HepG2 (cell line): ENCODE measurements around the gene GRAMD1A. TPM values are rescaled to one million over a fixed set of nuclear protein-coding genes. Genes with fewer than 3 reads are reported as not detected.
A peak's percentile ranks its signal among the peaks of the same experiment; 100 is the strongest.

ENCODE experiments used
- DPF2 ChIP-seq: sonication (generic); formaldehyde crosslinking; IDR thresholded peaks from 2 replicates; pipeline ENCODE4 v1.4.0; 2020; ENCODE audit warnings: mild to moderate bottlenecking, low read depth, missing genetic modification reagents, borderline replicate concordance
- GABPB1 ChIP-seq: IDR thresholded peaks from 2 replicates; pipeline ENCODE4 v1.6.1; 2016; ENCODE audit warnings: mild to moderate bottlenecking, missing genetic modification reagents, moderate library complexity, missing compliant biosample characterization
- GTF2F1 ChIP-seq: fragments of 150-350 bp; IDR thresholded peaks from 2 replicates; pipeline ENCODE4 v1.6.1; 2014; ENCODE audit warnings: low read length
- IRF2 ChIP-seq: IDR thresholded peaks from 2 replicates; pipeline ENCODE4 v1.6.1; 2018; ENCODE audit warnings: missing genetic modification reagents, missing compliant biosample characterization
- PCBP2 ChIP-seq: fragments of 200-400 bp; formaldehyde crosslinking; optimal IDR thresholded peaks from 2 replicates; pipeline ENCODE3; 2018; ENCODE audit warnings: low read length, low read depth; ENCODE audit not compliant: poor library complexity, severe bottlenecking
- PHB2 ChIP-seq: fragments of 450-650 bp; IDR thresholded peaks from 2 replicates; pipeline ENCODE4 v1.6.1; 2018; ENCODE audit not compliant: partially characterized antibody
- TSC22D2 ChIP-seq: sonication (generic); formaldehyde crosslinking; IDR thresholded peaks from 2 replicates; pipeline ENCODE4 v1.5.1; 2020; ENCODE audit warnings: missing genetic modification reagents, mild to moderate bottlenecking, borderline replicate concordance
- ZNF331 ChIP-seq: sonication (generic); formaldehyde crosslinking; IDR thresholded peaks from 2 replicates; pipeline ENCODE4 v1.4.0; 2020; ENCODE audit warnings: missing genetic modification reagents
- ZNF451 ChIP-seq: sonication (generic); formaldehyde crosslinking; IDR thresholded peaks from 2 replicates; pipeline ENCODE4 v1.5.0; 2020; ENCODE audit warnings: mild to moderate bottlenecking, missing genetic modification reagents
- ZNF713 ChIP-seq: sonication (generic); formaldehyde crosslinking; IDR thresholded peaks from 2 replicates; pipeline ENCODE4 v1.4.0; 2020; ENCODE audit warnings: mild to moderate bottlenecking, missing genetic modification reagents
- polyA plus RNA-seq, 8 experiments: library from polyadenylated mRNA; depleted of rRNA in 3 of 8; stranded (reverse) in 7 of 8; unstranded in 1 of 8; fragments of >200 nt; fragmentation: Illumina TruSeq in 4 of 8; extraction: Trizol in 4 of 8; gene quantifications; 2 replicates each; pipeline versions ENCODE4 v1.2.1 to v1.2.3, GENCODE V29; 2011 to 2016; ENCODE audit warnings: low read depth in 4 of 8, missing spikeins in 1 of 8, mixed read lengths in 1 of 8; ENCODE audit not compliant: insufficient read depth in 1 of 8
- total RNA-seq, 5 experiments: library from RNA; depleted of rRNA; stranded (reverse); fragments of >200 nt; fragmentation: Illumina TruSeq; extraction: Trizol; gene quantifications; 2 replicates each; pipeline ENCODE4 v1.2.3, GENCODE V29; 2016; ENCODE audit warnings: low read depth in 1 of 5
- TF ChIP-seq, protein P1 (sequence below): IDR thresholded peaks from 2 replicates; pipeline ENCODE4 v1.6.1; 2016
- TF ChIP-seq, protein P2 (sequence below): sonication (generic); formaldehyde crosslinking; IDR thresholded peaks from 2 replicates; pipeline ENCODE4 v1.8.0; 2022; ENCODE audit warnings: missing genetic modification reagents, mild to moderate bottlenecking, borderline replicate concordance
- TF ChIP-seq, protein P3 (sequence below): sonication (generic); formaldehyde crosslinking; conservative IDR thresholded peaks from 2 replicates; pipeline ENCODE4 v1.4.0; 2020; ENCODE audit warnings: missing genetic modification reagents
- TF ChIP-seq, protein P4 (sequence below): sonication (generic); formaldehyde crosslinking; IDR thresholded peaks from 2 replicates; pipeline ENCODE4 v1.5.1; 2020; ENCODE audit warnings: mild to moderate bottlenecking, missing genetic modification reagents, borderline replicate concordance
- TF ChIP-seq, protein P5 (sequence below): sonication (generic); formaldehyde crosslinking; IDR thresholded peaks from 2 replicates; pipeline ENCODE4 v1.8.1; 2023; ENCODE audit warnings: mild to moderate bottlenecking, moderate library complexity, missing genetic modification reagents
- TF ChIP-seq, protein P6 (sequence below): sonication (generic); formaldehyde crosslinking; IDR thresholded peaks from 2 replicates; pipeline ENCODE4 v1.4.0; 2020; ENCODE audit warnings: missing genetic modification reagents, borderline replicate concordance

Gene GRAMD1A
- total and polyA plus RNA-seq, 2 of the 13 experiments (the other 11 are each of a cell fraction or from before 2014, with no cell fraction given): 14.7 to 181 TPM

DNA sequence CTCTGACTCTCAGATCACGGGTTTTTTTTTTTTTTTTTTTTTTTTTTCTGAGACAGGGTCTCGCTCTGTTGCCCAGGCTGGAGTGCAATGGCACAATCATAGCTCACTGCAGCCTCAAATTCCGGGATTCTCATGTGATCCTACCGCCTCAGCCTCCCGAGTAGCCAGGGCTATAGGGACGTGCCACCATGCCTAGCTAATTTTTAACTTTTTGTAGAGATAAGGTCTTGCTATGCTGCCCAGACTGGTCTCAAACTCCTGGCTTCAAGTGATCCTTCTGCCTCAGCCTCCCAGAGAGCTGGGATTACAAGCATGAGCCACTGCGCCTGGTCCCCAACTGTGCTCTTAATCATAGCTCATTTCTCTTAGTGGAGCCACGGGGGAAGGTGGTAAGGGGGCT lies 4.6 kb upstream of the GRAMD1A start (continued):
- TF ChIP-seq, protein P1, sequence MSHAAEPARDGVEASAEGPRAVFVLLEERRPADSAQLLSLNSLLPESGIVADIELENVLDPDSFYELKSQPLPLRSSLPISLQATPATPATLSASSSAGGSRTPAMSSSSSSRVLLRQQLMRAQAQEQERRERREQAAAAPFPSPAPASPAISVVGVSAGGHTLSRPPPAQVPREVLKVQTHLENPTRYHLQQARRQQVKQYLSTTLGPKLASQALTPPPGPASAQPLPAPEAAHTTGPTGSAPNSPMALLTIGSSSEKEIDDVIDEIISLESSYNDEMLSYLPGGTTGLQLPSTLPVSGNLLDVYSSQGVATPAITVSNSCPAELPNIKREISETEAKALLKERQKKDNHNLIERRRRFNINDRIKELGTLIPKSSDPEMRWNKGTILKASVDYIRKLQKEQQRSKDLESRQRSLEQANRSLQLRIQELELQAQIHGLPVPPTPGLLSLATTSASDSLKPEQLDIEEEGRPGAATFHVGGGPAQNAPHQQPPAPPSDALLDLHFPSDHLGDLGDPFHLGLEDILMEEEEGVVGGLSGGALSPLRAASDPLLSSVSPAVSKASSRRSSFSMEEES: peak; percentile 86
- TF ChIP-seq ZNF331 (CRISPR knock-in tag) (0 out of 2 replicates have a peak, but pooled peaks have one; percentile 21), IRF2 (CRISPR knock-in tag) (no peak), GTF2F1 (no peak), PHB2 (no peak), GABPB1 (CRISPR knock-in tag) (no peak; the same call in 1 of the 2 replicates), PCBP2 (no peak), TSC22D2 (CRISPR knock-in tag) (no peak), DPF2 (CRISPR knock-in tag) (no peak), ZNF451 (no peak), ZNF713 (CRISPR knock-in tag) (no peak)
- TF ChIP-seq, protein P2, sequence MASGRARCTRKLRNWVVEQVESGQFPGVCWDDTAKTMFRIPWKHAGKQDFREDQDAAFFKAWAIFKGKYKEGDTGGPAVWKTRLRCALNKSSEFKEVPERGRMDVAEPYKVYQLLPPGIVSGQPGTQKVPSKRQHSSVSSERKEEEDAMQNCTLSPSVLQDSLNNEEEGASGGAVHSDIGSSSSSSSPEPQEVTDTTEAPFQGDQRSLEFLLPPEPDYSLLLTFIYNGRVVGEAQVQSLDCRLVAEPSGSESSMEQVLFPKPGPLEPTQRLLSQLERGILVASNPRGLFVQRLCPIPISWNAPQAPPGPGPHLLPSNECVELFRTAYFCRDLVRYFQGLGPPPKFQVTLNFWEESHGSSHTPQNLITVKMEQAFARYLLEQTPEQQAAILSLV (CRISPR knock-in tag): no peak
- TF ChIP-seq, protein P3, sequence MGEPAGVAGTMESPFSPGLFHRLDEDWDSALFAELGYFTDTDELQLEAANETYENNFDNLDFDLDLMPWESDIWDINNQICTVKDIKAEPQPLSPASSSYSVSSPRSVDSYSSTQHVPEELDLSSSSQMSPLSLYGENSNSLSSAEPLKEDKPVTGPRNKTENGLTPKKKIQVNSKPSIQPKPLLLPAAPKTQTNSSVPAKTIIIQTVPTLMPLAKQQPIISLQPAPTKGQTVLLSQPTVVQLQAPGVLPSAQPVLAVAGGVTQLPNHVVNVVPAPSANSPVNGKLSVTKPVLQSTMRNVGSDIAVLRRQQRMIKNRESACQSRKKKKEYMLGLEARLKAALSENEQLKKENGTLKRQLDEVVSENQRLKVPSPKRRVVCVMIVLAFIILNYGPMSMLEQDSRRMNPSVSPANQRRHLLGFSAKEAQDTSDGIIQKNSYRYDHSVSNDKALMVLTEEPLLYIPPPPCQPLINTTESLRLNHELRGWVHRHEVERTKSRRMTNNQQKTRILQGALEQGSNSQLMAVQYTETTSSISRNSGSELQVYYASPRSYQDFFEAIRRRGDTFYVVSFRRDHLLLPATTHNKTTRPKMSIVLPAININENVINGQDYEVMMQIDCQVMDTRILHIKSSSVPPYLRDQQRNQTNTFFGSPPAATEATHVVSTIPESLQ (CRISPR knock-in tag): no peak
- TF ChIP-seq, protein P4, sequence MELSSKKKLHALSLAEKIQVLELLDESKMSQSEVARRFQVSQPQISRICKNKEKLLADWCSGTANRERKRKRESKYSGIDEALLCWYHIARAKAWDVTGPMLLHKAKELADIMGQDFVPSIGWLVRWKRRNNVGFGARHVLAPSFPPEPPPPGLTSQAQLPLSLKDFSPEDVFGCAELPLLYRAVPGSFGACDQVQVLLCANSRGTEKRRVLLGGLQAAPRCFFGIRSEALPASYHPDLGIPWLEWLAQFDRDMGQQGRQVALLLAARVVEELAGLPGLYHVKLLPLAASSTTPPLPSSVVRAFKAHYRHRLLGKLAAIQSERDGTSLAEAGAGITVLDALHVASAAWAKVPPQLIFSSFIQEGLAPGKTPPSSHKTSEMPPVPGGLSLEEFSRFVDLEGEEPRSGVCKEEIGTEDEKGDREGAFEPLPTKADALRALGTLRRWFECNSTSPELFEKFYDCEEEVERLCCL: no peak
- TF ChIP-seq, protein P5, sequence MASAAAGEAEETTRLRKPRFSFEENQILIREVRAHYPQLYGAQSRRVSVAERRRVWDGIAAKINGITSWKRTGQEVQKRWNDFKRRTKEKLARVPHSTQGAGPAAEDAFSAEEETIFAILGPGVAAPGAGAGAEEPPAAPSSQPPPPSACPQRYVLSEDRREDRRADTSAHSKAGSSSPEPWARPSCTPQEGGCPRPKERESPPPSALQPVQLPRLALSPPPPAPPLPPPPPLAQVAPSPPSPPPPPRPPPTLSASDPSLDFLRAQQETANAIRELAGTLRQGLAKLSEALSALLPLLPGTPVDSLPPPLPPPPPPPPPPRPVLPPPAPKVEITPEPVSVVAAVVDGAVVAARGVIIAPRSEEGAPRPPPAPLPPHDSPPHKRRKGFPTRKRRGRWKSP (CRISPR knock-in tag): no peak
- TF ChIP-seq, protein P6, sequence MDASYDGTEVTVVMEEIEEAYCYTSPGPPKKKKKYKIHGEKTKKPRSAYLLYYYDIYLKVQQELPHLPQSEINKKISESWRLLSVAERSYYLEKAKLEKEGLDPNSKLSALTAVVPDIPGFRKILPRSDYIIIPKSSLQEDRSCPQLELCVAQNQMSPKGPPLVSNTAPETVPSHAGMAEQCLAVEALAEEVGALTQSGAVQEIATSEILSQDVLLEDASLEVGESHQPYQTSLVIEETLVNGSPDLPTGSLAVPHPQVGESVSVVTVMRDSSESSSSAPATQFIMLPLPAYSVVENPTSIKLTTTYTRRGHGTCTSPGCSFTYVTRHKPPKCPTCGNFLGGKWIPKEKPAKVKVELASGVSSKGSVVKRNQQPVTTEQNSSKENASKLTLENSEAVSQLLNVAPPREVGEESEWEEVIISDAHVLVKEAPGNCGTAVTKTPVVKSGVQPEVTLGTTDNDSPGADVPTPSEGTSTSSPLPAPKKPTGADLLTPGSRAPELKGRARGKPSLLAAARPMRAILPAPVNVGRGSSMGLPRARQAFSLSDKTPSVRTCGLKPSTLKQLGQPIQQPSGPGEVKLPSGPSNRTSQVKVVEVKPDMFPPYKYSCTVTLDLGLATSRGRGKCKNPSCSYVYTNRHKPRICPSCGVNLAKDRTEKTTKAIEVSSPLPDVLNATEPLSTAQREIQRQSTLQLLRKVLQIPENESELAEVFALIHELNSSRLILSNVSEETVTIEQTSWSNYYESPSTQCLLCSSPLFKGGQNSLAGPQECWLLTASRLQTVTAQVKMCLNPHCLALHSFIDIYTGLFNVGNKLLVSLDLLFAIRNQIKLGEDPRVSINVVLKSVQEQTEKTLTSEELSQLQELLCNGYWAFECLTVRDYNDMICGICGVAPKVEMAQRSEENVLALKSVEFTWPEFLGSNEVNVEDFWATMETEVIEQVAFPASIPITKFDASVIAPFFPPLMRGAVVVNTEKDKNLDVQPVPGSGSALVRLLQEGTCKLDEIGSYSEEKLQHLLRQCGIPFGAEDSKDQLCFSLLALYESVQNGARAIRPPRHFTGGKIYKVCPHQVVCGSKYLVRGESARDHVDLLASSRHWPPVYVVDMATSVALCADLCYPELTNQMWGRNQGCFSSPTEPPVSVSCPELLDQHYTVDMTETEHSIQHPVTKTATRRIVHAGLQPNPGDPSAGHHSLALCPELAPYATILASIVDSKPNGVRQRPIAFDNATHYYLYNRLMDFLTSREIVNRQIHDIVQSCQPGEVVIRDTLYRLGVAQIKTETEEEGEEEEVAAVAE (CRISPR knock-in tag): no peak
